Endothelial cell of umbilical vein (primary cell): ENCODE measurements around the gene RNF121. TPM values are rescaled to one million over a fixed set of nuclear protein-coding genes. Genes with fewer than 3 reads are reported as not detected.
"Not testable (repeated sequence)": the region's sequence is repeated elsewhere in the genome, so short reads cannot be mapped to it uniquely, and the experiment has no call there.

ENCODE experiments used
- BruUV-seq: library from RNA; stranded (reverse); fragments of 400-500 nt; replicated peaks from 2 replicates; lab custom pipeline; 2021; lab: Mats Ljungman, UMichigan
- CTCF ChIA-PET: fragments of 300-600, 350-600 bp; sonication (Branson Sonifier 250); formaldehyde crosslinking; loops from one replicate; lab custom pipeline; 2021; ENCODE audit warnings: antibody characterized with exemption, inconsistent platforms; lab: Charles Lee
- POLR2A ChIA-PET: fragments of 300-600, 350-600 bp; sonication (Branson Sonifier 250); formaldehyde crosslinking; loops from one replicate; lab custom pipeline; 2021; ENCODE audit warnings: antibody characterized with exemption, inconsistent platforms; lab: Charles Lee
- DNase-seq: peaks from one replicate; pipeline ENCODE4 v3.0.0-alpha.2; 2011; ENCODE audit warnings: low read depth, low spot score
- FAIRE-seq: peaks from 2 replicates; lab custom pipeline; 2011; peaks lifted over from hg19 to GRCh38; lab: Jason Lieb, UNC
- H2AFZ ChIP-seq: 2 replicates; pipeline ENCODE4 v1.6.0; 2012; ENCODE audit warnings: low read depth, low read length, control low read depth, inconsistent platforms
- H3K27ac ChIP-seq: 2 replicates; pipeline ENCODE4 v1.5.1; 2011; ENCODE audit warnings: low read depth, mild to moderate bottlenecking, control low read depth, low read length, moderate library complexity; ENCODE audit not compliant: insufficient read depth
- H3K27me3 ChIP-seq, 2 experiments: 2 replicates each; pipeline versions ENCODE4 v1.6.0 to v1.6.1; 2011; ENCODE audit warnings: low read length in 2 of 2, mixed read lengths in 1 of 2; ENCODE audit not compliant: control insufficient read depth in 2 of 2, insufficient read depth in 2 of 2
- H3K36me3 ChIP-seq, 2 experiments: 2 replicates in 1 of 2; 3 replicates in 1 of 2; pipeline ENCODE4 v1.5.1; 2011; ENCODE audit warnings: low read length in 2 of 2, mild to moderate bottlenecking in 1 of 2, moderate library complexity in 1 of 2; ENCODE audit not compliant: control insufficient read depth in 2 of 2, insufficient read depth in 2 of 2; ENCODE audit errors: extremely low read depth in 1 of 2
- H3K4me1 ChIP-seq: 3 replicates; pipeline ENCODE4 v1.5.1; 2011; ENCODE audit warnings: mild to moderate bottlenecking, low read length; ENCODE audit not compliant: control insufficient read depth, insufficient read depth; ENCODE audit errors: extremely low read depth
- H3K4me2 ChIP-seq: 2 replicates; pipeline ENCODE4 v1.6.1; 2011; ENCODE audit warnings: low read length, control low read depth, mixed read lengths; ENCODE audit not compliant: insufficient read depth
- H3K4me3 ChIP-seq, 3 experiments: fragments of 200-600 bp in 1 of 3; sonication (generic), shearing (Covaris generic) in 1 of 3; replicated peaks in 1 of 3; 2 replicates each; pipeline ENCODE4 v1.5.1; 2011 to 2016; ENCODE audit warnings: control low read depth in 3 of 3, low read length in 3 of 3, mild to moderate bottlenecking in 2 of 3, inconsistent platforms in 1 of 3, low read depth in 1 of 3, moderate library complexity in 1 of 3; ENCODE audit not compliant: insufficient read depth in 1 of 3
- H3K79me2 ChIP-seq: 2 replicates; pipeline ENCODE4 v1.6.0; 2012; ENCODE audit warnings: low read length, inconsistent platforms; ENCODE audit not compliant: control insufficient read depth, insufficient read depth
- H3K9ac ChIP-seq: replicated peaks from 2 replicates; pipeline ENCODE3; 2011; ENCODE audit warnings: low read length, control low read depth; ENCODE audit not compliant: insufficient read depth; ENCODE audit errors: extremely low read depth
- H3K9me1 ChIP-seq: replicated peaks from 3 replicates; pipeline ENCODE4 v1.6.0; 2011; ENCODE audit warnings: mild to moderate bottlenecking, low read length; ENCODE audit not compliant: control insufficient read depth, insufficient read depth; ENCODE audit errors: extremely low read depth
- H3K9me3 ChIP-seq: replicated peaks from 2 replicates; pipeline ENCODE4 v1.5.1; 2012; ENCODE audit warnings: low read length, inconsistent platforms; ENCODE audit not compliant: control insufficient read depth, insufficient read depth
- H4K20me1 ChIP-seq: replicated peaks from 2 replicates; pipeline ENCODE3; 2011; ENCODE audit warnings: mild to moderate bottlenecking, low read length; ENCODE audit not compliant: control insufficient read depth, insufficient read depth; ENCODE audit errors: extremely low read depth
- dilution Hi-C: fragments of 300-500 bp; cut with MboI; formaldehyde crosslinking; loops from one replicate; pipeline ENCODE4 v1.15.0; 2019; ENCODE audit warnings: low sequenced_read_pairs; ENCODE audit not compliant: extremely low pct_ligation_motif_present
- intact Hi-C: fragments of 100-400 bp; cut with micrococcal nuclease; formaldehyde crosslinking; loops from one replicate; pipeline ENCODE4 v1.10.0; 2022
- polyA plus RNA-seq, 4 experiments: library from polyadenylated mRNA; depleted of rRNA in 3 of 4; stranded (reverse) in 3 of 4; unstranded in 1 of 4; fragments of >200 nt; gene quantifications; 2 replicates each; pipeline versions ENCODE4 v1.2.1 to v1.2.3, GENCODE V29; 2011 to 2012; ENCODE audit warnings: missing spikeins in 1 of 4
- total RNA-seq: library from RNA; stranded (reverse); gene quantifications from 2 replicates; pipeline ENCODE4 v1.2.3, GENCODE V29; 2021

RNF121 gene
- total and polyA plus RNA-seq, 2 donors (not counting 3 experiments of a cell fraction or from before 2014, with no cell fraction given) = 61.4 to 99.9 TPM

- CTCF ChIA-PET, H3K79me2 ChIP-seq, H3K9me3 ChIP-seq, intact Hi-C loops, BruUV-seq, POLR2A ChIA-PET, H3K4me1 ChIP-seq, H3K27ac ChIP-seq, dilution Hi-C loops, H2AFZ ChIP-seq, H3K9me1 ChIP-seq, H4K20me1 ChIP-seq, DNase-seq, H3K4me3 ChIP-seq, H3K4me2 ChIP-seq, H3K36me3 ChIP-seq, H3K9ac ChIP-seq, H3K27me3 ChIP-seq, FAIRE-seq: not testable (repeated sequence)
Observed at GRCh38 chr11:71888335-71889010, 40.4 kb upstream of the RNF121 start.

DNA sequence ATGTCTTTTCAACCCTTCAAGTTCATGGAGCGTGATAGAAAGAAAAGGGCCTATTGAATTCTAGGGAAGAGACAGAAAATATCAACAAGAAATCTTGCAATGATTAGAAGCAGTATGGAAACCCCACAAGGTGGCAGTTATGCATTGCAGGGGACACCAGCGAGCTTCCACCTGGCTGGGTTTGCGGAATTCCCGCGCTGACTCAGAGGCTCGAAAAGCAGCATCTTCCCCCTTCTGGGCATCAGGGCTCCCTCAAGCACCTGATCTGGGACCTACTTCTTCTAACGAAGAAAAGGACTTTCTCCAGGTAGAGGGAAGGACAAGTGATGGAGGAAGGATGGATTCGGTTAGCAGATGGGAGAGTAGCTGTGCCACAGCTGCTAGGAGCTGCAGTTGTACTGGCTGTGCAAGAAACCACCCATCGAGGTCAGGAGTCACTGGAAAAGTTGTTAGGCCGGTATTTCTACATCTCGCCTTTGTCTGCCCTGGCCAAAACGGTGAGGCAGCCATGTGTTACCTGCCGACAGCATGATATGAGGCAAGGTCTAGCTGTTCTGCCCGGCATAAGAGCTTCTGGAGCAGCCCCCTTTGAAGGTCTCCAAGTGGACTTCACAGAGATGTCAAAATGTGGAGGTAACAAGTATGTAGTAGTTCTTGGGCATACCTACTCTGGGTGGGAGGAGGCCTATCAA, 39.5 kb upstream of the RNF121 start:
- DNase-seq, H3K79me2 ChIP-seq, dilution Hi-C loops, H3K4me3 ChIP-seq, H3K4me1 ChIP-seq, intact Hi-C loops, CTCF ChIA-PET, H3K27me3 ChIP-seq, POLR2A ChIA-PET, H2AFZ ChIP-seq, H3K4me2 ChIP-seq, BruUV-seq, FAIRE-seq, H3K9me3 ChIP-seq, H3K36me3 ChIP-seq, H4K20me1 ChIP-seq, H3K9me1 ChIP-seq, H3K27ac ChIP-seq, H3K9ac ChIP-seq: not testable (repeated sequence)
